HEK293T (cell line): Measurements from ENCODE around the gene CORO6.

Experiments
- CTCF ChIA-PET: fragments of 350-600 bp; formaldehyde crosslinking; extraction: SDS; loops from one replicate; lab custom pipeline; 2021; ENCODE audit warnings: antibody characterized with exemption, inconsistent platforms; lab: Yijun Ruan, JAX
- POLR2A ChIA-PET: fragments of 350-600 bp; formaldehyde crosslinking; extraction: SDS; loops from one replicate; lab custom pipeline; 2020; ENCODE audit warnings: antibody characterized with exemption, inconsistent platforms; lab: Yijun Ruan, JAX
- DNase-seq: peaks from one replicate; pipeline ENCODE4 v3.0.0; 2012; ENCODE audit warnings: mixed read lengths; ENCODE audit errors: extremely low spot score
- ARNT ChIP-seq: fragments of 450-650 bp; IDR thresholded peaks from 2 replicates; pipeline ENCODE4 v1.6.1; 2017; ENCODE audit warnings: mild to moderate bottlenecking
- BHLHE40 ChIP-seq: fragments of 450-650 bp; IDR thresholded peaks from 2 replicates; pipeline ENCODE4 v1.6.1; 2016; ENCODE audit warnings: mild to moderate bottlenecking, moderate library complexity, borderline replicate concordance
- CTBP1 ChIP-seq: fragments of 450-650 bp; IDR thresholded peaks from 2 replicates; pipeline ENCODE4 v1.6.1; 2016; ENCODE audit warnings: borderline replicate concordance
- ELF4 ChIP-seq: fragments of 450-650 bp; IDR thresholded peaks from 2 replicates; pipeline ENCODE4 v1.6.1; 2017; ENCODE audit warnings: antibody characterized with exemption
- FOXA1 ChIP-seq: fragments of 450-650 bp; IDR thresholded peaks from 2 replicates; pipeline ENCODE4 v1.6.1; 2016; ENCODE audit warnings: mild to moderate bottlenecking
- FOXK2 ChIP-seq: fragments of 450-650 bp; IDR thresholded peaks from 2 replicates; pipeline ENCODE4 v1.6.1; 2016; ENCODE audit warnings: mild to moderate bottlenecking
- FOXM1 ChIP-seq: fragments of 450-650 bp; IDR thresholded peaks from 2 replicates; pipeline ENCODE4 v1.6.1; 2017; ENCODE audit warnings: mild to moderate bottlenecking, borderline replicate concordance
- HDGF ChIP-seq: fragments of 450-650 bp; IDR thresholded peaks from 2 replicates; pipeline ENCODE4 v1.6.1; 2017; ENCODE audit warnings: antibody characterized with exemption, borderline replicate concordance
- L3MBTL2 ChIP-seq: fragments of 450-650 bp; conservative IDR thresholded peaks from 2 replicates; pipeline ENCODE4 v1.6.1; 2016; ENCODE audit warnings: mild to moderate bottlenecking
- LEF1 ChIP-seq: fragments of 450-650 bp; IDR thresholded peaks from 2 replicates; pipeline ENCODE4 v1.6.1; 2017; ENCODE audit warnings: mild to moderate bottlenecking, borderline replicate concordance
- NFRKB ChIP-seq: fragments of 450-650 bp; IDR thresholded peaks from 2 replicates; pipeline ENCODE4 v1.6.1; 2016; ENCODE audit warnings: mild to moderate bottlenecking, moderate library complexity
- PKNOX1 ChIP-seq: fragments of 450-650 bp; IDR thresholded peaks from 2 replicates; pipeline ENCODE4 v1.6.1; 2016
- SP1 ChIP-seq: fragments of 450-650 bp; IDR thresholded peaks from 2 replicates; pipeline ENCODE4 v1.6.1; 2017
- SUZ12 ChIP-seq: fragments of 450-650 bp; IDR thresholded peaks from 2 replicates; pipeline ENCODE4 v1.6.1; 2016; ENCODE audit warnings: mild to moderate bottlenecking
- TARDBP ChIP-seq: fragments of 450-650 bp; IDR thresholded peaks from 2 replicates; pipeline ENCODE4 v1.6.1; 2016
- ZNF384 ChIP-seq: fragments of 450-650 bp; IDR thresholded peaks from 2 replicates; pipeline ENCODE4 v1.6.1; 2016

The CORO6 gene

GRCh38 chr17:29620779-29621500, 1.8 kb downstream of the CORO6 start:
- no peak for DNase-seq
- TF ChIP-seq ARNT (no peak), FOXM1 (no peak), SUZ12 (no peak), PKNOX1 (no peak), TARDBP (no peak), HDGF (no peak), SP1 (no peak), FOXA1 (no peak), CTBP1 (no peak), LEF1 (no peak), ZNF384 (no peak), FOXK2 (no peak)
- POLR2A ChIA-PET, result interaction anchor here (0.8 kb wide), 1 partner anchor 10 kb away, joined by 3 read pairs; no protein-coding TSS in a partner anchor
- CTCF ChIA-PET, result interaction anchor here (0.7 to 1.0 kb wide), 2 partner anchors 27 to 310 kb away, joined by 4 read pairs; no protein-coding TSS in a partner anchor

- CTCF ChIA-PET, result interaction anchor here (1.0 kb wide), 1 partner anchor 26 kb away, joined by 4 read pairs; no protein-coding TSS in a partner anchor
Observed at GRCh38 chr17:29620271-29620670, 2.4 kb downstream of the CORO6 start.

GRCh38 chr17:29619251-29619650, 3.5 kb downstream of the CORO6 start:
- TF ChIP-seq FOXK2 (no peak), L3MBTL2 (no peak), HDGF (no peak), SUZ12 (no peak)
- ChIA-PET POLR2A (no interaction called here), CTCF (interaction anchor here (0.6 kb wide), 1 partner anchor 192 kb away, joined by 3 read pairs; no protein-coding TSS in a partner anchor)
- no peak for DNase-seq

More at GRCh38 chr17:29620271-29620670, 2.4 kb downstream of the CORO6 start:
- no peak for DNase-seq
- TF ChIP-seq TARDBP (no peak), ARNT (no peak), CTBP1 (no peak), SP1 (no peak), ZNF384 (no peak), PKNOX1 (no peak), FOXK2 (no peak), NFRKB (no peak), BHLHE40 (no peak), FOXA1 (no peak), SUZ12 (no peak), L3MBTL2 (no peak), HDGF (no peak), FOXM1 (no peak), ELF4 (no peak), LEF1 (no peak)
- POLR2A ChIA-PET, result no interaction called here

- ChIA-PET POLR2A (no interaction called here), CTCF (interaction anchor here (0.6 to 1.7 kb wide), 3 partner anchors 9 to 64 kb away, joined by 3 to 7 read pairs (median 3); no protein-coding TSS in a partner anchor)
- no peak for DNase-seq
- TF ChIP-seq TARDBP, result no peak
- no peak for TF ChIP-seq ARNT
- no peak for TF ChIP-seq FOXA1
- TF ChIP-seq ZNF384, result no peak
- no peak for TF ChIP-seq SUZ12
- TF ChIP-seq NFRKB, result no peak
- no peak for TF ChIP-seq L3MBTL2
- TF ChIP-seq ELF4, result no peak
- TF ChIP-seq HDGF, result no peak
- no peak for TF ChIP-seq BHLHE40
- TF ChIP-seq FOXK2, result no peak
Observed at GRCh38 chr17:29618272-29619065, 4.2 kb downstream of the CORO6 start.

- DNase-seq, result no peak
- no peak for TF ChIP-seq CTBP1
- no peak for TF ChIP-seq BHLHE40
- TF ChIP-seq TARDBP, result no peak
- TF ChIP-seq PKNOX1, result no peak
- TF ChIP-seq LEF1, result no peak
- TF ChIP-seq SUZ12, result no peak
- no peak for TF ChIP-seq FOXM1
- no peak for TF ChIP-seq L3MBTL2
- no peak for TF ChIP-seq SP1
- TF ChIP-seq FOXA1, result no peak
- no peak for TF ChIP-seq FOXK2
- no peak for TF ChIP-seq ARNT
- TF ChIP-seq ZNF384, result no peak
- no peak for TF ChIP-seq HDGF
- TF ChIP-seq ELF4, result no peak
- ChIA-PET CTCF (interaction anchor here (0.6 to 1.7 kb wide), 6 partner anchors 9 to 186 kb away, joined by 3 to 7 read pairs (median 3); no protein-coding TSS in a partner anchor), POLR2A (interaction anchor here (1.5 kb wide), 1 partner anchor 27 kb away, joined by 4 read pairs; no protein-coding TSS in a partner anchor)
Observed at GRCh38 chr17:29617481-29618271, 5.0 kb downstream of the CORO6 start.
